GM21528 (cell line): ENCODE measurements around the gene DGCR6L.
"Not testable (repeated sequence)": the region's sequence is repeated elsewhere in the genome, so short reads cannot be mapped to it uniquely, and the experiment has no call there.

Experiments used
- ATAC-seq: cut with Tn5 transposase; IDR thresholded peaks from one replicate; pipeline ENCODE4 v1.9.1; 2021; ENCODE audit warnings: mild to moderate bottlenecking, moderate library complexity; ENCODE audit not compliant: unreplicated experiment, low FRiP score

The DGCR6L gene

GRCh38 chr22:20310773-20311172, 9.1 kb downstream of the DGCR6L start:
- ATAC-seq: not testable (repeated sequence)

- not testable (repeated sequence) for ATAC-seq
These were observed 9.7 kb downstream of the DGCR6L start for GRCh38 chr22:20310180-20310579.

- not testable (repeated sequence) for ATAC-seq
These were observed 10.8 kb downstream of the DGCR6L start for GRCh38 chr22:20308806-20309650.

GRCh38 chr22:20307448-20308447, 12.1 kb downstream of the DGCR6L start:
- not testable (repeated sequence) for ATAC-seq

GRCh38 chr22:20306646-20307447, 13.0 kb downstream of the DGCR6L start:
- not testable (repeated sequence) for ATAC-seq

GRCh38 chr22:20305894-20306645, 13.8 kb downstream of the DGCR6L start:
- no peak for ATAC-seq

- not testable (repeated sequence) for ATAC-seq
These were observed 14.5 kb downstream of the DGCR6L start for GRCh38 chr22:20305230-20305893.

- ATAC-seq: no peak
These were observed 15.2 kb downstream of the DGCR6L start for GRCh38 chr22:20304646-20305045.

- ATAC-seq: not testable (repeated sequence)
These were observed 16.7 kb downstream of the DGCR6L start for GRCh38 chr22:20303229-20303534.

GRCh38 chr22:20302438-20303228, 17.2 kb downstream of the DGCR6L start:
- ATAC-seq: no peak

- no peak for ATAC-seq
These were observed 20.1 kb downstream of the DGCR6L start for GRCh38 chr22:20299746-20300136.

- ATAC-seq: no peak
These were observed 20.8 kb downstream of the DGCR6L start for GRCh38 chr22:20298803-20299745.

- ATAC-seq: no peak
These were observed 21.6 kb downstream of the DGCR6L start for GRCh38 chr22:20298110-20298802.

- no peak for ATAC-seq
These were observed 22.3 kb downstream of the DGCR6L start for GRCh38 chr22:20297414-20298109.

GRCh38 chr22:20296598-20296997, 23.3 kb downstream of the DGCR6L start:
- ATAC-seq: no peak
